ENCODE data around the gene RNF25.

Gene RNF25

GRCh38 chr2:218719457-218719856 is 47.7 kb upstream of the RNF25 start:
- Histone ChIP-seq H3K4me2 (ENCODE audit: low read length) (no peak overlapping the region), H3K27me3 (ENCODE audit: control insufficient read depth, low read length) (no peaks in the 10 kb centered on the region), H3K4me3 (ENCODE audit: low read length) (no peak overlapping the region), H3F3A (ENCODE audit: control insufficient read depth, insufficient read depth) (peaks cover 2% of the 10 kb centered on the region; the same call in 1 of the 2 replicates), H3K9me3 (ENCODE audit: control insufficient read depth, insufficient read depth, low read length) (no peaks in the 10 kb centered on the region), H3K4me1 (ENCODE audit: control insufficient read depth, low read length) (no peaks in the 10 kb centered on the region), H3K79me2 (ENCODE audit: control insufficient read depth, low read length) (peaks cover 83% of the 10 kb centered on the region), H3K27ac (ENCODE audit: low read depth, low read length) (no peak overlapping the region), H4K20me1 (ENCODE audit: control insufficient read depth, insufficient read depth, low read depth, low read length) (peaks cover 12% of the 10 kb centered on the region; the same call in 1 of the 2 replicates), H3K9me2 (replicated peaks; ENCODE audit: control insufficient read depth, low read length) (no peaks in the 10 kb centered on the region), H3K36me3 (ENCODE audit: control insufficient read depth, low read length) (peaks cover 31% of the 10 kb centered on the region)
- TF ChIP-seq CTCF (IDR thresholded peaks at IDR 0.05; ENCODE audit: low read depth, low read length, poor library complexity, severe bottlenecking) (no peak), EZH2phosphoT487 (IDR thresholded peaks at IDR 0.05; ENCODE audit: borderline replicate concordance, low read length) (no peak)

- Histone ChIP-seq H3K9me3 (ENCODE audit: control insufficient read depth, insufficient read depth, low read length) (no peaks in the 10 kb centered on the region), H4K20me1 (ENCODE audit: control insufficient read depth, insufficient read depth, low read depth, low read length) (peaks cover 15% of the 10 kb centered on the region; the same call in 1 of the 2 replicates), H3K4me3 (ENCODE audit: low read length) (no peak overlapping the region), H3K9me2 (replicated peaks; ENCODE audit: control insufficient read depth, low read length) (no peaks in the 10 kb centered on the region), H3F3A (ENCODE audit: control insufficient read depth, insufficient read depth) (no peaks in the 10 kb centered on the region), H3K4me2 (ENCODE audit: low read length) (no peak overlapping the region), H3K27ac (ENCODE audit: low read depth, low read length) (no peak overlapping the region), H3K4me1 (ENCODE audit: control insufficient read depth, low read length) (peaks cover 14% of the 10 kb centered on the region), H3K36me3 (ENCODE audit: control insufficient read depth, low read length) (peaks cover 41% of the 10 kb centered on the region), H3K79me2 (ENCODE audit: control insufficient read depth, low read length) (peaks cover 83% of the 10 kb centered on the region), H3K27me3 (ENCODE audit: control insufficient read depth, low read length) (no peaks in the 10 kb centered on the region)
- TF ChIP-seq CTCF (IDR thresholded peaks at IDR 0.05; ENCODE audit: low read depth, low read length, poor library complexity, severe bottlenecking) = no peak
- TF ChIP-seq EZH2phosphoT487 (IDR thresholded peaks at IDR 0.05; ENCODE audit: borderline replicate concordance, low read length) = no peak
Observed at GRCh38 chr2:218718058-218718457, 46.3 kb upstream of the RNF25 start.

GRCh38 chr2:218717262-218717661 is 45.5 kb upstream of the RNF25 start:
- Histone ChIP-seq H3F3A (ENCODE audit: control insufficient read depth, insufficient read depth) (no peaks in the 10 kb centered on the region), H3K4me2 (ENCODE audit: low read length) (no peak overlapping the region), H3K27ac (ENCODE audit: low read depth, low read length) (no peak overlapping the region), H3K4me1 (ENCODE audit: control insufficient read depth, low read length) (peaks cover 22% of the 10 kb centered on the region), H3K79me2 (ENCODE audit: control insufficient read depth, low read length) (peaks cover 83% of the 10 kb centered on the region), H3K9me3 (ENCODE audit: control insufficient read depth, insufficient read depth, low read length) (no peaks in the 10 kb centered on the region), H3K9me2 (replicated peaks; ENCODE audit: control insufficient read depth, low read length) (no peaks in the 10 kb centered on the region), H3K4me3 (ENCODE audit: low read length) (no peak overlapping the region), H3K27me3 (ENCODE audit: control insufficient read depth, low read length) (no peaks in the 10 kb centered on the region), H4K20me1 (ENCODE audit: control insufficient read depth, insufficient read depth, low read depth, low read length) (peaks cover 14% of the 10 kb centered on the region; the same call in 1 of the 2 replicates), H3K36me3 (ENCODE audit: control insufficient read depth, low read length) (peaks cover 45% of the 10 kb centered on the region)
- TF ChIP-seq CTCF (IDR thresholded peaks at IDR 0.05; ENCODE audit: low read depth, low read length, poor library complexity, severe bottlenecking) (no peak), EZH2phosphoT487 (IDR thresholded peaks at IDR 0.05; ENCODE audit: borderline replicate concordance, low read length) (no peak)
